KMS-11 (cell line): ENCODE results near the gene ILDR1.

Experiments
- H2AFZ ChIP-seq: fragments of 200-600 bp; sonication (generic); 2 replicates; pipeline ENCODE4 v1.6.1; 2016; ENCODE audit warnings: antibody characterized with exemption, mixed run types, low read depth
- H3K27ac ChIP-seq: fragments of 200-600 bp; sonication (generic); 2 replicates; pipeline ENCODE4 v1.6.1; 2016; ENCODE audit warnings: mild to moderate bottlenecking, mixed run types
- H3K27me3 ChIP-seq: fragments of 200-600 bp; sonication (generic); 2 replicates; pipeline ENCODE4 v1.6.1; 2017; ENCODE audit warnings: mild to moderate bottlenecking, low read depth, mixed run types, moderate library complexity; ENCODE audit not compliant: insufficient read depth
- H3K36me3 ChIP-seq: fragments of 200-600 bp; sonication (generic); 2 replicates; pipeline ENCODE4 v1.6.1; 2017; ENCODE audit warnings: mild to moderate bottlenecking, mixed run types; ENCODE audit not compliant: insufficient read depth
- H3K4me1 ChIP-seq: fragments of 200-600 bp; sonication (generic); 2 replicates; pipeline ENCODE4 v1.6.1; 2016; ENCODE audit warnings: mild to moderate bottlenecking, low read depth, mixed run types; ENCODE audit not compliant: poor library complexity, severe bottlenecking
- H3K4me2 ChIP-seq: fragments of 200-600 bp; sonication (generic); 2 replicates; pipeline ENCODE4 v1.7.0; 2016; ENCODE audit warnings: mild to moderate bottlenecking, mixed run types
- H3K4me3 ChIP-seq: fragments of 200-600 bp; sonication (generic); IDR thresholded peaks from 2 replicates; pipeline ENCODE4 v1.6.1; 2017; ENCODE audit warnings: low read depth, low read length, mixed read lengths; ENCODE audit not compliant: insufficient read depth
- H3K79me2 ChIP-seq: fragments of 200-600 bp; sonication (generic); 2 replicates; pipeline ENCODE4 v1.6.1; 2016; ENCODE audit warnings: low read depth, mixed run types; ENCODE audit not compliant: insufficient read depth
- H3K9ac ChIP-seq: fragments of 200-600 bp; sonication (generic); 2 replicates; pipeline ENCODE4 v1.6.1; 2016; ENCODE audit warnings: mild to moderate bottlenecking, mixed run types
- H4K20me1 ChIP-seq: fragments of 200-600 bp; sonication (generic); 2 replicates; pipeline ENCODE4 v1.6.1; 2016; ENCODE audit warnings: mild to moderate bottlenecking, mixed run types; ENCODE audit not compliant: insufficient read depth
- TF ChIP-seq, protein P1 (sequence below): fragments of 200-600 bp; sonication (generic); conservative IDR thresholded peaks from 2 replicates; pipeline ENCODE4 v1.6.1; 2017; ENCODE audit warnings: low read depth, mild to moderate bottlenecking, antibody characterized with exemption, low read length, moderate library complexity, mixed read lengths

Gene ILDR1

DNA sequence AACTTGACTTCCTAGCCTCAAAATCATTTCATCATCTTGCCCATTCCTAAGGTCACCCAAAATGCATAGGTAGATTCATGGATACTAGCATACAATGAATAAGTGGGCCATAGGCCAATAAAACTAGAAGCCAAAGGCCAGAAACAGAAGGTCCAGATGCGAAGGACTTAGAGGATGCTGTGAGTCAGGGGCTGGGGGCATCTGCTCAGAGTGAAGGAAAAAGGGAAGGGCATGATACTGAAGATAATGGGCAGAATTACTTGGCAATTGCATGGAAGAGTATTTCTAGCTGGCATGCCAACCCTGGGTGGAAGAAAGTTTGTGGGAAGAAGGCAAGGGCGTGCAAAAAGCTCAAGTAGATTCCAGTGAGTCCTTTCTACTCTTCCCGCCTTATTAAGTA, 27.5 kb downstream of the ILDR1 start:
- H3K4me2 ChIP-seq: no peak overlapping the region
- no peaks in the 10 kb centered on the region for H3K27me3 ChIP-seq
- no peaks in the 10 kb centered on the region for H3K36me3 ChIP-seq
- H3K4me3 ChIP-seq: no peak overlapping the region
- no peak overlapping the region for H3K9ac ChIP-seq
- H2AFZ ChIP-seq: no peak overlapping the region
- H3K4me1 ChIP-seq: peaks cover 11% of the 10 kb centered on the region
- TF ChIP-seq, protein P1, sequence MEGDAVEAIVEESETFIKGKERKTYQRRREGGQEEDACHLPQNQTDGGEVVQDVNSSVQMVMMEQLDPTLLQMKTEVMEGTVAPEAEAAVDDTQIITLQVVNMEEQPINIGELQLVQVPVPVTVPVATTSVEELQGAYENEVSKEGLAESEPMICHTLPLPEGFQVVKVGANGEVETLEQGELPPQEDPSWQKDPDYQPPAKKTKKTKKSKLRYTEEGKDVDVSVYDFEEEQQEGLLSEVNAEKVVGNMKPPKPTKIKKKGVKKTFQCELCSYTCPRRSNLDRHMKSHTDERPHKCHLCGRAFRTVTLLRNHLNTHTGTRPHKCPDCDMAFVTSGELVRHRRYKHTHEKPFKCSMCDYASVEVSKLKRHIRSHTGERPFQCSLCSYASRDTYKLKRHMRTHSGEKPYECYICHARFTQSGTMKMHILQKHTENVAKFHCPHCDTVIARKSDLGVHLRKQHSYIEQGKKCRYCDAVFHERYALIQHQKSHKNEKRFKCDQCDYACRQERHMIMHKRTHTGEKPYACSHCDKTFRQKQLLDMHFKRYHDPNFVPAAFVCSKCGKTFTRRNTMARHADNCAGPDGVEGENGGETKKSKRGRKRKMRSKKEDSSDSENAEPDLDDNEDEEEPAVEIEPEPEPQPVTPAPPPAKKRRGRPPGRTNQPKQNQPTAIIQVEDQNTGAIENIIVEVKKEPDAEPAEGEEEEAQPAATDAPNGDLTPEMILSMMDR: no peak
- no peaks in the 10 kb centered on the region for H3K79me2 ChIP-seq
- H4K20me1 ChIP-seq: no peaks in the 10 kb centered on the region
- H3K27ac ChIP-seq: no peak overlapping the region

DNA sequence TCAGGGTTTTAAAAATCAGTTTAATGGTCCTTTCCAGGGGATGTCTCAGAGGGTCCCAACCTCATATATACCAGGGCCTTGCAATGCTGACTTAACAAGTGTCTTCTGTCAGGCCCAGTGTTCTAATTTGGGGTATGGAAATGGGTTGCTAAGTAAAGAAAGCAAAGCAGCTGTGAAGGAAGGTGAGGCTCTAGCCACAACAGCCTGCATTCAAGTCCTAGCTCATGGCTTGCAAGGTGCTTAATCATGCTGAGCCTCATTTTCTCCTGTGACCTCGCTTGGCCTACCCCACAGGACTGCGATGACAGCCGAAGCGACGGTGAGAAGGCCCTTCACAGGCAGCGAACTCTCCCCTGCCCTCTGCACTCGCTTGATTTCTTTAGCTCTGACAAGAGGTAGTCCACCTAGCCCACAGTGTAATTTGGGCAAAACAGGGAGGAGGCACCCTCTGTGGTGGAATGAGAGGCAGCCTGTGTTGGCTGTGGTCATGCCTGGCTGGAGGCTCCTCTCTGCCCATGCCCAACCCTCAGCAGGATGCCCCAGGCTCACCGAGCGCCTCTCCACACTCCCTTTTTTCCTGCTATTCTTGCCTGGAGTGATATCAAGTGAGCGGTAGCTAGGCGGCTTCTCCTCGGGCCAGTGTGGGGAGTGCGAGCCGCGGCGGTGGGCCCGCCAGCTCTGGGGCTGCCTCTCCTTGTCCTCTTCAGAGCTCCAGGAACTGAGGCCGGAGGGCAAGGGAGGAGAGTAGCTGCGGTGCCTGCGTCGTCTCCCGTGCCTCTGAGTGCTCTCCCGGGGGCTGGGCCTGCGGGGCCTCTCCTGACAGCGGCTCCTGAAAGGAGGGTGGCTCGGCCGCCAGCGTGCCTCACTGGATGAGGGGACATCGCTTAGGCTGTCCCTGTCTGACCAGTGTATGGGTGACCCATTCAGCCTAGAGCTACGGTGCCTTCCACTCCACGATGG, 29.2 kb downstream of the ILDR1 start:
- H4K20me1 ChIP-seq: no peaks in the 10 kb centered on the region
- H3K4me1 ChIP-seq: peaks cover 11% of the 10 kb centered on the region
- no peak overlapping the region for H3K4me3 ChIP-seq
- H2AFZ ChIP-seq: no peak overlapping the region
- TF ChIP-seq, protein P1: no peak
- H3K4me2 ChIP-seq: no peak overlapping the region
- no peaks in the 10 kb centered on the region for H3K27me3 ChIP-seq
- H3K36me3 ChIP-seq: no peaks in the 10 kb centered on the region
- no peak overlapping the region for H3K9ac ChIP-seq
- no peaks in the 10 kb centered on the region for H3K79me2 ChIP-seq
- no peak overlapping the region for H3K27ac ChIP-seq

DNA sequence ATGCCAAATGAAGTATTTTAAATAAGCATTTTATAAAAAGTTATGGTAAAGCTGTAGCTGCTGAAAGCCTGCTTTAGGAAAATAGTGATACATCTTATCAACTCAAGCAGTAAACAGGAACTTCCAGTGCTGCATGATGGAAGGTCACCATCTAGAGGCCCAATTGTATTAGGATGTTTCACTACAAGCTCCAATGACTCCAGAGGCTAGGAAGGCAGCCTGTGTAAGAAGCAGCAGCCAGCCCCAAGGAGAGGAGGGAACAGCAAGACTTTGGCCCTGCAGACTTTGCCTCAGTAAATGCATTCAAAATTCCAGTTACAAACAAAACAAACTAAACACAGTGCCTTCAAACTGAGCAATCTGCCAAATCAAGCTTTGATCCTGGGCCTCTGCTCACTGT, 32.1 kb downstream of the ILDR1 start:
- Histone ChIP-seq H3K79me2 (no peaks in the 10 kb centered on the region), H4K20me1 (no peaks in the 10 kb centered on the region), H3K4me2 (no peak overlapping the region), H3K36me3 (no peaks in the 10 kb centered on the region), H2AFZ (no peak overlapping the region), H3K4me3 (no peak overlapping the region), H3K27me3 (no peaks in the 10 kb centered on the region), H3K27ac (no peak overlapping the region), H3K4me1 (no peaks in the 10 kb centered on the region), H3K9ac (no peak overlapping the region)
- TF ChIP-seq, protein P1: no peak

DNA sequence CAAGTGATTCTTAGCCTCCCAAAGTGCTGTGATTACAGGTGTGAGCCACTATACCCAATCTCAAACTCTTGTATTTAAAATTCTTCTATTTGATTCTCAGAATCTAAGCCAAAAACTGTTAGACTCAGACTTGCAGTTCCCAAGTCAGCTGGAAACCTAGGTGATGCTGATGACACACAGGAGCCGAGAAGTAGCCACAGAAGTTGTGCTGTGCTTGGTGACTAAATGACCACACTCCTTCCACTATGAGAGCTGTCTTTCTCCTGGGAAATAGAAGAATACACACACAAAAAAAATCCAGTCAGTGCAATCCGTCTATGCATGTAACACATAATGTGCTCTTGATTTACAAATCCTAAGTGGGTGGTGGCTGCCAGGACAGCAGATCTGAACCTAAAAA, 33.9 kb downstream of the ILDR1 start:
- Histone ChIP-seq H3K36me3 (no peaks in the 10 kb centered on the region), H3K4me1 (no peaks in the 10 kb centered on the region), H3K27me3 (no peaks in the 10 kb centered on the region), H3K4me2 (no peak overlapping the region), H3K27ac (no peak overlapping the region), H3K4me3 (no peak overlapping the region), H4K20me1 (no peaks in the 10 kb centered on the region), H3K79me2 (no peaks in the 10 kb centered on the region), H2AFZ (no peak overlapping the region), H3K9ac (no peak overlapping the region)
- TF ChIP-seq, protein P1: no peak
